ENCODE results near the gene DCP2.
A peak's percentile ranks its signal among the peaks of the same experiment; 100 is the strongest.

The DCP2 gene

GRCh38 chr5:113059232-113060040 is 82.8 kb downstream of the DCP2 start:
- no peak overlapping the region for H3K4me3 ChIP-seq (ENCODE audit: low read depth, low read length)
- H3K9me3 ChIP-seq (ENCODE audit: control insufficient read depth, insufficient read depth, low read depth, low read length) = no peaks in the 10 kb centered on the region
- H3K36me3 ChIP-seq (ENCODE audit: control insufficient read depth in 2 of 2, insufficient read depth in 1 of 2, low read length in 2 of 2) = peaks cover 0 to 47% of the 10 kb centered on the region in 2 experiments; a peak in 2 of 3 replicates
- H3K27ac ChIP-seq (ENCODE audit: extremely low read depth, low read depth, low read length) = no peak overlapping the region
- POLR2A ChIA-PET = no interaction called here
- no peaks in the 10 kb centered on the region; the same call in 1 of the 2 replicates for H3K4me1 ChIP-seq (ENCODE audit: control insufficient read depth, insufficient read depth, low read length)
- CTCF ChIA-PET = no interaction called here
- TF ChIP-seq SETDB1 (IDR thresholded peaks at IDR 0.05; ENCODE audit: insufficient read length, low read length) = no peak
- TF ChIP-seq ZBTB48 (tag by site-specific recombination; IDR thresholded peaks at IDR 0.05) = no peak
- no peak for TF ChIP-seq ZNF133 (tag by site-specific recombination; IDR thresholded peaks at IDR 0.05)
- TF ChIP-seq ZNF600 (tag by site-specific recombination; IDR thresholded peaks at IDR 0.05) = peak; percentile 53; the same call in 1 of the 2 replicates
- TF ChIP-seq ZBTB8A (tag by site-specific recombination; IDR thresholded peaks at IDR 0.05) = no peak
- TF ChIP-seq ZNF670 (tag by site-specific recombination; IDR thresholded peaks at IDR 0.05; ENCODE audit: low read depth) = no peak
- TF ChIP-seq ZNF157 (tag by site-specific recombination; IDR thresholded peaks at IDR 0.05) = no peak
- TF ChIP-seq AEBP2 (tag by site-specific recombination; IDR thresholded peaks at IDR 0.05; ENCODE audit: borderline replicate concordance) = no peak
- no peak for TF ChIP-seq BCL11B (tag by site-specific recombination; IDR thresholded peaks at IDR 0.05; ENCODE audit: low read depth)
- no peak for TF ChIP-seq ZNF785 (tag by site-specific recombination; IDR thresholded peaks at IDR 0.05)
- no peak for TF ChIP-seq ZNF146 (tag by site-specific recombination; IDR thresholded peaks at IDR 0.05)
- no peak for TF ChIP-seq ZNF19 (tag by site-specific recombination; IDR thresholded peaks at IDR 0.05; ENCODE audit: low read depth)
- TF ChIP-seq ZNF571 (tag by site-specific recombination; IDR thresholded peaks at IDR 0.05) = no peak
- no peak for TF ChIP-seq ZNF548 (tag by site-specific recombination; IDR thresholded peaks at IDR 0.05)
- TF ChIP-seq ZNF302 (tag by site-specific recombination; IDR thresholded peaks at IDR 0.05; ENCODE audit: low read depth) = no peak
- no peak for TF ChIP-seq ZBTB44 (tag by site-specific recombination; IDR thresholded peaks at IDR 0.05)
- TF ChIP-seq ZNF248 (tag by site-specific recombination; IDR thresholded peaks at IDR 0.05) = no peak
- no peak for TF ChIP-seq PRDM10 (tag by site-specific recombination; IDR thresholded peaks at IDR 0.05)
- no peak for TF ChIP-seq ZFP37 (tag by site-specific recombination; IDR thresholded peaks at IDR 0.05)
- no peak for TF ChIP-seq PATZ1 (tag by site-specific recombination; IDR thresholded peaks at IDR 0.05)
- no peak for TF ChIP-seq KLF10 (tag by site-specific recombination; IDR thresholded peaks at IDR 0.05)
- TF ChIP-seq ZNF501 (tag by site-specific recombination; IDR thresholded peaks at IDR 0.05) = no peak
- TF ChIP-seq ZNF223 (tag by site-specific recombination; IDR thresholded peaks at IDR 0.05) = no peak
- no peak for TF ChIP-seq ZNF561 (tag by site-specific recombination; IDR thresholded peaks at IDR 0.05; ENCODE audit: borderline replicate concordance)
- TF ChIP-seq ZEB2 (tag by site-specific recombination; IDR thresholded peaks at IDR 0.05) = no peak
- TF ChIP-seq SP7 (tag by site-specific recombination; IDR thresholded peaks at IDR 0.05) = peak; percentile 70; the same call in 1 of the 2 replicates
- no peak for TF ChIP-seq ZBTB21 (tag by site-specific recombination; IDR thresholded peaks at IDR 0.05)
- TF ChIP-seq ZBTB49 (tag by site-specific recombination; IDR thresholded peaks at IDR 0.05; ENCODE audit: low read depth) = no peak

Data from HEK293 (cell line).